ENCODE results near the gene SIAH2.

- TF ChIP-seq EP300 (IDR thresholded peaks at IDR 0.05; ENCODE audit: borderline replicate concordance in 1 of 2, low read depth in 1 of 2, low read length in 1 of 2) (no peak), RCOR1 (IDR thresholded peaks at IDR 0.05; ENCODE audit: low read length) (no peak), TAF1 (IDR thresholded peaks at IDR 0.05; ENCODE audit: borderline replicate concordance, low read depth, low read length) (no peak)
Measured at GRCh38 chr3:150740733-150741496, 22.1 kb downstream of the SIAH2 start.
